Measurements from ENCODE around the gene ARHGEF1.

DNA sequence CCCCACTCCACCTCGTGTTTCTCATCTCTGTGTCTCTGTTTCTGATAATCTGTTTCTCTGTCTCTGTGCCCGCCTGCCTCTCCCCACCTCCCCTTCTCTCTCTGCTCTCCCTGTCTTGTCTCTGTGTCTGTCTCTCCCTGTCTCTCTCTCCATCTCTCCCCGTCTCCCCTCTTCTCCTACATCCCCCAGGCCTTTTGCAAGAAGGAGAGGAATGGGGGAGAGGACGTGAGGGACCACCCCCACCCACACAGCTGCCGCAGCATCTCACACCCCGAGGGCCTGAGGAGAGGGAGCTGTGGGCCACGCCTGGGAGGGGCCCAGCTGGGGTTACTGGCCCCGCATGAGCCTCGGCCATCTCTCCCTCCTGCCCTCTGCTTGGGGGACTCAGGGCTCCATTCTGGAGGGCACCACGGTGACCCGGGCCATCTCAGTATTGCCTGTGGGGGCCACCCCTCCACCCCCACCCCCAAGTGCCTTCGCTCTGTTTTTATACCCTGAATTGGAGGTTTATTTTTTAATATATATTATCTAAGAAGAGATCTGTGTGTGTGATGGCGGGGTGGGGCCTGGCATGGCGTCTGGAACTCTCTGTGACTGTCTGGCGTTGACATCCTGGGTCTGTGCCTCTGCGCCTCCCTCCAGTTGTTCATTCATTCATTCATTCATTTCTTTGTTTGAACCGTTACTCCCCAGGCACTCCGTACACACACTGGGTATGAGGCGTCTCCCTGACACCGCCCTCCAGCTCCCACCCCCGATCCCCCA, 24.1 kb downstream of the ARHGEF1 start:
- TF ChIP-seq POLR2AphosphoS5 (IDR thresholded peaks at IDR 0.05; ENCODE audit: low read depth, low read length) (no peak; the same call in 1 of the 2 replicates), REST (IDR thresholded peaks at IDR 0.05; ENCODE audit: insufficient read depth in 1 of 2, low read depth in 2 of 2, low read length in 2 of 2) (no peak), SIN3A (IDR thresholded peaks at IDR 0.05; ENCODE audit: borderline replicate concordance, insufficient read depth, low read length) (no peak), TAF1 (IDR thresholded peaks at IDR 0.05; ENCODE audit: borderline replicate concordance, insufficient read depth, low read length) (no peak), FOXP2 (optimal IDR thresholded peaks at IDR 0.05; ENCODE audit: borderline replicate concordance, extremely low read depth, extremely low read length, insufficient read depth) (no peak)

Data from PFSK-1 (cell line).